Heart right ventricle (tissue), 16 donors: ENCODE data around the gene SEC16A. TPM values are rescaled to one million over a fixed set of nuclear protein-coding genes. Genes with fewer than 3 reads are reported as not detected.

Source experiments
- ATAC-seq, 8 donors: fragments of 200-7000 bp; cut with Tn5 transposase; one replicate each; pipeline ENCODE4 v1.9.1; 2020; ENCODE audit warnings: mild to moderate bottlenecking in 8 of 8, moderate library complexity in 8 of 8, moderate number of reproducible peaks in 1 of 8
- DNase-seq, 2 donors: peaks; one replicate each; pipeline ENCODE4 v3.0.0-alpha.2; 2020
- H3K27ac ChIP-seq, 10 donors: fragments of 200-600 bp; sonication (generic) in 2 of 10; one replicate each; pipeline versions ENCODE4 v1.5.0 to v1.8.0; 2020 to 2022; ENCODE audit warnings: mild to moderate bottlenecking in 3 of 10
- H3K27me3 ChIP-seq, 7 donors: fragments of 200-600 bp; one replicate each; pipeline ENCODE4 v1.8.0; 2021 to 2022; ENCODE audit warnings: mild to moderate bottlenecking in 2 of 7
- H3K36me3 ChIP-seq, 9 donors: fragments of 200-600 bp; sonication (generic) in 1 of 9; one replicate each; pipeline versions ENCODE4 v1.5.0 to v1.8.0; 2020 to 2022; ENCODE audit warnings: mild to moderate bottlenecking in 2 of 9
- H3K4me1 ChIP-seq, 9 donors: fragments of 200-600 bp; sonication (generic) in 1 of 9; one replicate each; pipeline versions ENCODE4 v1.5.0 to v1.8.0; 2020 to 2022; ENCODE audit warnings: mild to moderate bottlenecking in 4 of 9
- H3K4me3 ChIP-seq, 10 donors: fragments of 200-600 bp; sonication (generic) in 2 of 10; one replicate each; pipeline versions ENCODE4 v1.5.0 to v1.8.0; 2020 to 2022; ENCODE audit warnings: mild to moderate bottlenecking in 7 of 10, moderate library complexity in 2 of 10
- H3K9me3 ChIP-seq, 11 donors: fragments of 200-600 bp in 10 of 11; sonication (generic) in 2 of 11; one replicate each; pipeline versions ENCODE4 v1.5.0 to v1.8.0; 2013 to 2022; ENCODE audit warnings: mild to moderate bottlenecking in 2 of 11, control low read depth in 1 of 11, moderate library complexity in 1 of 11
- WGBS, 2 donors: extraction: QIAGEN DNeasy Blood & Tissue Kit; methylation state at CpG; one replicate each; pipeline ENCODE4 v1.1.7; 2013; ENCODE audit warnings: inconsistent platforms in 1 of 2; 5-methylcytosine and 5-hydroxymethylcytosine counted together
- intact Hi-C, 10 donors: fragments of 100-400 bp; cut with DNase I; formaldehyde crosslinking; loops; one replicate each; pipeline versions ENCODE4 v1.11.1 to v1.14.2; 2022
- long read RNA-seq, 3 donors: library from polyadenylated mRNA; unstranded; transcript quantifications; one replicate each; pipeline ENCODE4 v2.0.0, GENCODE V29; 2020 to 2021
- polyA plus RNA-seq, 2 donors: library from polyadenylated mRNA; stranded (reverse); fragments of 200-250 nt; gene quantifications; one replicate each; pipeline ENCODE4 v1.2.3, GENCODE V29; 2013
- total RNA-seq, 10 donors: library from RNA; stranded (reverse); fragmentation: NEBNext Ultra II Directional in 3 of 10; extraction: Animal tissue kit (Norgen Biotek cat#: 25700) in 3 of 10; gene quantifications; one replicate each; pipeline versions ENCODE4 v1.2.1 to v1.2.4, GENCODE V29; 2021 to 2023
- TF ChIP-seq, protein P1 (sequence below), 9 donors: fragments of 200-600 bp; sonication (generic) in 2 of 9; IDR thresholded peaks; one replicate each; pipeline versions ENCODE4 v1.5.0 to v1.8.0; 2021 to 2022; ENCODE audit warnings: antibody characterized with exemption in 9 of 9, mild to moderate bottlenecking in 5 of 9, moderate library complexity in 1 of 9
- donor health status: Arrhythmogenic right ventricular cardiomyopathy.
- donor health status: ischemic (EF 13 %, LVEDD 7.1; RV severe dilation, severe dysfunction).
- donor health status: healthy with polysubstance abuse.
- donor health status: DM: no; HTN: yes; CAD: no.
- donor health status: DM: no; HTN: no; CAD: no.
- donor health status: ischemic (EF 25% LVEDD 6.9; RV normal size, moderate dysfunction).
- donor health status: ischemic (EF 25% LVEDD 5.7; RV mildly dilated, moderate dysfunction).
- donor health status: healthy.
- donor health status: DM: yes; HTN: yes; CAD: no.
- donor health status: Ischemic cardiomyopathy.
- donor health status: ischemic (EF 35%, LVEDD 5.7; RV mildly dilated, moderate dysfunction).
- donor health status: nonischemic (EF 11% LVEDD 7.7; RV severe dilation, severe dysfunction).
- donor health status: DM: yes; HTN: yes; CAD: no.
- donor health status: PGD.
- donor health status: ischemic (EF 29% LVEDD 5.4; RV normal size, mild dysfunction).
- donor health status: nonischemic (EF 23%, LVEDD 6.1; RV moderate dilation, normal function).

The SEC16A gene, protein sequence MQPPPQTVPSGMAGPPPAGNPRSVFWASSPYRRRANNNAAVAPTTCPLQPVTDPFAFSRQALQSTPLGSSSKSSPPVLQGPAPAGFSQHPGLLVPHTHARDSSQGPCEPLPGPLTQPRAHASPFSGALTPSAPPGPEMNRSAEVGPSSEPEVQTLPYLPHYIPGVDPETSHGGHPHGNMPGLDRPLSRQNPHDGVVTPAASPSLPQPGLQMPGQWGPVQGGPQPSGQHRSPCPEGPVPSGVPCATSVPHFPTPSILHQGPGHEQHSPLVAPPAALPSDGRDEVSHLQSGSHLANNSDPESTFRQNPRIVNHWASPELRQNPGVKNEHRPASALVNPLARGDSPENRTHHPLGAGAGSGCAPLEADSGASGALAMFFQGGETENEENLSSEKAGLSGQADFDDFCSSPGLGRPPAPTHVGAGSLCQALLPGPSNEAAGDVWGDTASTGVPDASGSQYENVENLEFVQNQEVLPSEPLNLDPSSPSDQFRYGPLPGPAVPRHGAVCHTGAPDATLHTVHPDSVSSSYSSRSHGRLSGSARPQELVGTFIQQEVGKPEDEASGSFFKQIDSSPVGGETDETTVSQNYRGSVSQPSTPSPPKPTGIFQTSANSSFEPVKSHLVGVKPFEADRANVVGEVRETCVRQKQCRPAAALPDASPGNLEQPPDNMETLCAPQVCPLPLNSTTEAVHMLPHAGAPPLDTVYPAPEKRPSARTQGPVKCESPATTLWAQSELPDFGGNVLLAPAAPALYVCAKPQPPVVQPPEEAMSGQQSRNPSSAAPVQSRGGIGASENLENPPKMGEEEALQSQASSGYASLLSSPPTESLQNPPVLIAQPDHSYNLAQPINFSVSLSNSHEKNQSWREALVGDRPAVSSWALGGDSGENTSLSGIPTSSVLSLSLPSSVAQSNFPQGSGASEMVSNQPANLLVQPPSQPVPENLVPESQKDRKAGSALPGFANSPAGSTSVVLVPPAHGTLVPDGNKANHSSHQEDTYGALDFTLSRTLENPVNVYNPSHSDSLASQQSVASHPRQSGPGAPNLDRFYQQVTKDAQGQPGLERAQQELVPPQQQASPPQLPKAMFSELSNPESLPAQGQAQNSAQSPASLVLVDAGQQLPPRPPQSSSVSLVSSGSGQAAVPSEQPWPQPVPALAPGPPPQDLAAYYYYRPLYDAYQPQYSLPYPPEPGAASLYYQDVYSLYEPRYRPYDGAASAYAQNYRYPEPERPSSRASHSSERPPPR (N-terminal part only)
- total RNA-seq: 10 to 100 TPM; 21.9 to 35.9 (median 28.6) TPM
- 10 to 100 TPM; 24.4 to 35.6 TPM for polyA plus RNA-seq
- long read RNA-seq, donor 1, transcript SEC16A-208 (2 exons, 1,988 nt): major isoform, 5 of 17 reads
- long read RNA-seq, donor 1, partial matches to known transcripts: 6 of 17 reads
- long read RNA-seq, donor 1, other reads (novel, unspliced or antisense): 6 of 17 reads
- long read RNA-seq, donor 2, transcript SEC16A-208 (2 exons, 1,988 nt): major isoform, 5 of 33 reads
- long read RNA-seq, donor 2, partial matches to known transcripts: 8 of 33 reads
- long read RNA-seq, donor 2, other reads (novel, unspliced or antisense): 20 of 33 reads
- long read RNA-seq, donor 3, transcript SEC16A-208 (2 exons, 1,988 nt): major isoform, 8 of 39 reads
- long read RNA-seq, donor 3, partial matches to known transcripts: 9 of 39 reads
- long read RNA-seq, donor 3, other reads (novel, unspliced or antisense): 21 of 39 reads

DNA sequence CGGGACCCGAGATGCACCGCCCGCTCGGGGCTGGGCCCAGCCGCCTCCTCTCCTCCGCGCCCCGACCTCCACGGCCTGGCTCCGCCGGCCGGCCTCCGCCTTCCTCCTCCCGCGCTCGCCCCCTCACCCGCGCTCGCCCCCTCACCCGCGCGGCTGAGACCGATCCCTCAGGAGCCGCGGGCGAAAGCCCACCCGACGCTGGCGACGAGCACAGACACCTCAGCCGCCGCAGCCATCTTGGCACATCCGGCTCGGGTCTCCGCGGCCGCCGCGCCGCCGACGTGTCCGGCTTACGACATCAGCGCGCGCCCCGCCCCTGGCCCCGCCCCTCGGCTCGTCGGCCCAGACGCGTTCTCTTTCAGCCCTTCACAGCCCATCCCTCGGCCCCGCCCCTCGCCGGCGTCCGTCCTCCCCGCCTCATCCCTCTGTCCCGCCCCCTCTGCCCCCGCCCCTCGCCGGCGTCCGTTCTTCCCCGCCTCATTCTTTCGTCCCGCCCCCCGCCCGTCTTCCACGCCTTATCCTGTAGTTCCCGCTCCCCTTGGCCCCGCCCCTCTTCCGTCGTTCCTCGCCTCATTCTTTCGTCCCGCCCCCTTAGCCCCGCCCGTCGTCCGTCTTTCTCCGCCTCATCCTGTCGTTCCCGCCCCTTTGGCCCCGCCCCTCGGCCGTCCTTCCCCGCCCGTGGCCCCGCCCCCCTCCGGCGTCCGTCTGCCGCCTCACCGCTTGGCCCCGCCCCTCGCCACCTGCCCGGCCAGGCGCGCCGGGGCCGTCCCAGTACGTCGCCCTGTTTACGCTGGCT lies at the start of gene SEC16A:
Gene SEC16A (minus strand): TSS at position 248 of the 796 bp plus-strand sequence. CDS start 5,425 bp downstream, outside the sequence.
- WGBS, 2 donors: 1% methylated on average over 88 to 109 of the region's 109 CpGs
- intact Hi-C loops: loop anchor here in 1 of 10 donors (10.0 kb wide), 1 partner anchor 62 kb away; the partner anchor contains the start of gene NOTCH1
- H3K27ac ChIP-seq: peak within 1 kb of the TSS; percentile 93 to 100 (median 99)
- no peaks in the 10 kb centered on the region for H3K9me3 ChIP-seq
- ATAC-seq (peak; percentile 83 to 91 (median 87)), DNase-seq (peak; percentile 99 to 100)
- peaks cover 8 to 50% (median 26%) of the 10 kb centered on the region in 9 donors for H3K4me1 ChIP-seq
- TF ChIP-seq, protein P1, sequence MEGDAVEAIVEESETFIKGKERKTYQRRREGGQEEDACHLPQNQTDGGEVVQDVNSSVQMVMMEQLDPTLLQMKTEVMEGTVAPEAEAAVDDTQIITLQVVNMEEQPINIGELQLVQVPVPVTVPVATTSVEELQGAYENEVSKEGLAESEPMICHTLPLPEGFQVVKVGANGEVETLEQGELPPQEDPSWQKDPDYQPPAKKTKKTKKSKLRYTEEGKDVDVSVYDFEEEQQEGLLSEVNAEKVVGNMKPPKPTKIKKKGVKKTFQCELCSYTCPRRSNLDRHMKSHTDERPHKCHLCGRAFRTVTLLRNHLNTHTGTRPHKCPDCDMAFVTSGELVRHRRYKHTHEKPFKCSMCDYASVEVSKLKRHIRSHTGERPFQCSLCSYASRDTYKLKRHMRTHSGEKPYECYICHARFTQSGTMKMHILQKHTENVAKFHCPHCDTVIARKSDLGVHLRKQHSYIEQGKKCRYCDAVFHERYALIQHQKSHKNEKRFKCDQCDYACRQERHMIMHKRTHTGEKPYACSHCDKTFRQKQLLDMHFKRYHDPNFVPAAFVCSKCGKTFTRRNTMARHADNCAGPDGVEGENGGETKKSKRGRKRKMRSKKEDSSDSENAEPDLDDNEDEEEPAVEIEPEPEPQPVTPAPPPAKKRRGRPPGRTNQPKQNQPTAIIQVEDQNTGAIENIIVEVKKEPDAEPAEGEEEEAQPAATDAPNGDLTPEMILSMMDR (IDR thresholded peaks at IDR 0.05): no peak
- H3K27me3 ChIP-seq: no peaks in the 10 kb centered on the region
- peak within 1 kb of the TSS; percentile 77 to 96 (median 84) for H3K4me3 ChIP-seq
- H3K36me3 ChIP-seq: peaks cover 0 to 24% (median 0%) of the 10 kb centered on the region in 9 donors

DNA sequence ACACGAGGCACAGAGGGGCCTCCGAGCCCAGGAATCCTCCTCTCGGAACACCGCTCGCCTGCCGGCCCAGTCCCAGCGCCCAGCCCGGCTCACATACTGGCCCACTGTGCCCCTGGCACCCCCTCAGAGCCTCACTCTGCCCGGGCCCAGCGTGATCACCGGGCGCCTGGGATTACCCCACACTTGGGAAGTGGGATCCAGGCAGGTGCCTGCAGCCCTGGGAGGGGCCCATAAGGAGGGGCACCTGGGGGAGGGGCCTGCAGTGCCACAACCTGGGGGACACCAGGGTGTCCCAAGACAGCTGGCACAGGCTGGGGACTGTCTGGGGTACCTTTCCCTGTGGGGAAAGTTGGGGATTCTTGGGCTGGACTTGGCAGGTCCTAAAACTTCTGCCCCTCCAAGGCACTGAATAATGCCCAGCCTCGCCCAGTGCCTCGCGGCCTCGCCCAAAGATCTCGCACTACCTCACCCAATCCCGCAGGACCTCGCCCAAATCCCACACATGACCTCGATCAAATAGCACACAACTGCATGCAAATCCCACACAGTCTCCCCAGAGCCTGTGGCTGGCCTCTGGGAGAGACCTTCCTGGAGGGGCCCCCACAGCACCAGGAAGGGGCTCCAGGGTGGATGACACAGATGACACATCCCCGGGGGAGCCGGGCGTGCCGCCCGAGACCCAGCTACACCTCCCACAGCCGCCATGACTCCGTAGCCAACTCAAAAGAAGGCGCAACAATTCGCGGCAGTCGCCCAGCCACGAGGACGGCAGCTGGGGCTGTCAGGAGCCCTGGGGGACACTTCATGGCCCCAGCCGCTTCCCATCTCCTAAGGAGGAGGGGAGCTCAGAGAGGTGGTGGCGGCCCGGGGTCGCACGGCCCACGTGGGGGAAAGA lies 49.3 kb upstream of the SEC16A start:
- Histone ChIP-seq H3K36me3 (peaks cover 0 to 30% (median 0%) of the 10 kb centered on the region in 9 donors), H3K9me3 (no peaks in the 10 kb centered on the region), H3K27me3 (peaks cover 0 to 5% (median 0%) of the 10 kb centered on the region in 7 donors), H3K4me3 (peak overlapping the region in 8 of 10 donors; percentile 3 to 40 (median 20)), H3K4me1 (peaks cover 67 to 93% (median 89%) of the 10 kb centered on the region in 9 donors), H3K27ac (peak overlapping the region; percentile 27 to 88 (median 76))
- DNase-seq: no peak
- whole genome bisulfite sequencing, 2 donors: 64 to 69% methylated on average over 37 to 39 of the region's 39 CpGs
- peak in 5 of 8 donors; percentile 3 to 36 (median 7) for ATAC-seq
- TF ChIP-seq, protein P1 (IDR thresholded peaks at IDR 0.05): no peak
- intact Hi-C loops: loop anchor here in 1 of 10 donors (5.0 kb wide), 1 partner anchor 40 kb away; no protein-coding TSS in a partner anchor
